ENCODE measurements around the gene CDC14A. TPM values are rescaled to one million over a fixed set of nuclear protein-coding genes. Genes with fewer than 3 reads are reported as not detected.
"Not testable (repeated sequence)": the region's sequence is repeated elsewhere in the genome, so short reads cannot be mapped to it uniquely, and the experiment has no call there.

CDC14A gene
- total RNA-seq, 2 experiments from 2014 or later: 18.9 to 20.2 TPM

DNA sequence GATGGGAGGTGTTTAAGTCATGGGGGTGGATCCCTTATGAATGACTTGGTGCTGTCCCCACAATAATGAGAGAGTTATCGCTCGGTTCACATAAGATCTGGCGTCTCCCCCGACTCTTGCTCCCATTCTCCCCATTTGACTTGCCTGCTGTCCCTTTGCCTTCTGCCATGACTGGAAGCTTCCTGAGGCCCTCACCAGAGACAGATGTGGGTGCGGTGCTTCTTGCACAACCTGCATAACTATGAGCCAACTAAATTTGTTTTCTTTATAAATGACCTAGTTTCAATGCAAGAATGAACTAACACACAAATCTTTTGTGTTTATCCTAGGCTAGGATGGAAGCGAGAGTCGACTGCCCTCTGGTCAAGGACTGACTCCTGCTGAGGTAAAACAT, 31.2 kb upstream of the CDC14A start:
- DNase-seq: no peak
- H3K4me3 Mint-ChIP-seq: no peak overlapping the region
- H3K27me3 Mint-ChIP-seq: no peaks in the 10 kb centered on the region
- peaks cover 13% of the 10 kb centered on the region for H3K4me1 Mint-ChIP-seq (ENCODE audit: low read depth)
- POLR2A ChIA-PET: no interaction called here
- no peak overlapping the region for H3K27ac Mint-ChIP-seq
- H3K36me3 Mint-ChIP-seq: peaks cover 5% of the 10 kb centered on the region
- H3K9me3 Mint-ChIP-seq: peaks cover 26% of the 10 kb centered on the region
- CTCF ChIA-PET: interaction anchor here (1.1 kb wide), 1 partner anchor 142 kb away, joined by 3 read pairs; no protein-coding TSS in a partner anchor
- intact Hi-C loops (cut with micrococcal nuclease): no loop called here

DNA sequence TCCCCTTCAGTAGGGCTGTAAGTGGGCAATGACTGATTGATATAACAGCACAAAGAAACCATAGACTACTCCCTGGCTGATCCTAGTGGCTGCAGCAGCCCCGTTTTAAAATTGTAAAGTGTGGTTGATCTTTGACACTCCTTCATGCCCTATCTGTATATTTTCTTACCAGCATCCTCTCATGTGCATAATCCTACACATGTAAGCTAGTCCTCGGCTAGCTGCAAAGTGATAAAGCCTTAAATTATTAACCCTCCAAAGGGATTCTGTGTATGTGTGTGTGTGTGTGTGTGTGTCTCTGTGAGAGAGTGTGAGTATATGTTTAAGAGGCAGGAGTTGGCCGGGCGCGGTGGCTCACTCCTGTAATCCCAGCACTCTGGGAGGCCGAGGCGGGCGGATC, 30.8 kb upstream of the CDC14A start:
- CTCF ChIA-PET: interaction anchor here (1.1 kb wide), 1 partner anchor 142 kb away, joined by 3 read pairs; no protein-coding TSS in a partner anchor

DNA sequence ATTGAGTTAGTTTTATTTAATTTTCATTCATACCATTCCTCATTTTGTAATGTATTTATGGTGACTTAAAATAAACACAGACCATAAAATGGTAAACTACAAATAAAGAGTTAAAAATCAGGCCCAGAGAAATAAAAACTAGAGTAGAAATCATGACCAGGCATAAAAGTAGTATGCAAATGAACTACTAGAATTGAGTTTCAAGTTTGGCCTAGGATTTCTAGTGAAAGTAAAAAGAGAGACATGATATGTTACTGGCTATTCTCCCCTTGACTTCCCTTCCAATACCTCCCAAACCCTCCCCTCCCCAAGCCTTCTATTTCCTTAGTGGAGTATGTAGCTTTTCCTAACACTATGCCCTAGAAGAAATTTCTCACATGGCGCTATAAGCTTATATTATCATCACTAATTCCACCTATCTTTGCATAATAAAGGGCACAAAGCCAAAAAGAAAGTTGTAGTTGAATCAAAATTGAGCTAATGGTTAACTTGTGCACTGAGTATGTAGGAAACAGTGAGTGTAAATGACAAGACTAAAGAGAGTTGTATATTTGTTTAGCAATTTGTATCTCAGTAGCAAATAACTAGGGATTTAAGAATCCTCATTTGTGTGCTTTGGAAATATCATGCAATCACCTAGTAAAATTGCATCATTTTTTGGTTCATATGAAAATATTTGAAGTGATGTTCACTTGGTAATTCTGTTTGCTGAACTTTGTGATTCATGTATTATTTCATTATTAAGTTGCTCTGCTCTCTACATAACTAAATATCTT, 29.7 kb upstream of the CDC14A start:
- POLR2A ChIA-PET: no interaction called here
- peak overlapping the region; percentile 42 for H3K27ac Mint-ChIP-seq
- no peak for DNase-seq
- no peaks in the 10 kb centered on the region for H3K27me3 Mint-ChIP-seq
- H3K4me3 Mint-ChIP-seq: no peak overlapping the region
- CTCF ChIA-PET: no interaction called here
- H3K4me1 Mint-ChIP-seq (ENCODE audit: low read depth): peaks cover 13% of the 10 kb centered on the region
- peaks cover 14% of the 10 kb centered on the region for H3K9me3 Mint-ChIP-seq
- intact Hi-C loops (cut with micrococcal nuclease): no loop called here
- peaks cover 3% of the 10 kb centered on the region for H3K36me3 Mint-ChIP-seq

More for the DNA sequence above, 30.8 kb upstream of the CDC14A start:
- Mint-ChIP-seq H3K27ac (no peak overlapping the region), H3K36me3 (peaks cover 5% of the 10 kb centered on the region), H3K27me3 (no peaks in the 10 kb centered on the region), H3K4me3 (no peak overlapping the region), H3K9me3 (peaks cover 23% of the 10 kb centered on the region), H3K4me1 (ENCODE audit: low read depth) (peaks cover 13% of the 10 kb centered on the region)
- DNase-seq: no peak
- POLR2A ChIA-PET: interaction anchor here (0.7 kb wide), 1 partner anchor 72 kb away, joined by 4 read pairs; no protein-coding TSS in a partner anchor
- intact Hi-C loops (cut with micrococcal nuclease): no loop called here

DNA sequence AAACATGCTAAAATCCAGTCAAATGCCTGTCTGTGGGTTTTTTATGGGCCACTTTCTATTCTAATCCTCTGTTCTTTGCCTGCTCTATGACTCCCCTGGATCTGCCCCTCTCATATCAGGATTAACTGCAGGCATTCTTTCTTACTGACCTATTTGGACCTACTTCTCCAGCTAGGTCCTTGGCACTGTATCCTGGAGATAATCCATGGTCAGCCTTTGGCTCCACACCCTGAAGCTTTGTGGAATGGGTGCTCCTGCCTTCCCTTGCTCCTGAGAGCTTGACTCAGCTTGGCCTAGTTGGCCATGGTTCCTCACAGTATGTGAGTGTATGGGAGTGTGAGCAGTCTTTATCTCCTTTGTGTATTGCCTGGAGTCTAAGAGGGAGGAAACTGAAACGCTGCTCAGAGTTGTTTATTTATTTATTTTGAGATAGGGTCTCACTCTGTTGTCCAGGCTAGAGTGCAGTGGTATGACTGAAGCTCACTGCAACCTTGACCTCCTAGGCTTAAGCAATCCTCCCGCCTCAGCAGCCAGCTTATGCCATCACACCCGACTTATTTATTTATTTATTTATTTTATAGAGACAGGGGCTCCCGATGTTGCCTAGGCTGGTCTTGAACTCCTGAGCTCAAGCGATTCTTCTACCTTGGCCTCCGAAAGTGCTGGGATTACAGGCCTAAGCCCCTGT, 28.7 kb upstream of the CDC14A start:
- H3K36me3 Mint-ChIP-seq: peaks cover 3% of the 10 kb centered on the region

DNA sequence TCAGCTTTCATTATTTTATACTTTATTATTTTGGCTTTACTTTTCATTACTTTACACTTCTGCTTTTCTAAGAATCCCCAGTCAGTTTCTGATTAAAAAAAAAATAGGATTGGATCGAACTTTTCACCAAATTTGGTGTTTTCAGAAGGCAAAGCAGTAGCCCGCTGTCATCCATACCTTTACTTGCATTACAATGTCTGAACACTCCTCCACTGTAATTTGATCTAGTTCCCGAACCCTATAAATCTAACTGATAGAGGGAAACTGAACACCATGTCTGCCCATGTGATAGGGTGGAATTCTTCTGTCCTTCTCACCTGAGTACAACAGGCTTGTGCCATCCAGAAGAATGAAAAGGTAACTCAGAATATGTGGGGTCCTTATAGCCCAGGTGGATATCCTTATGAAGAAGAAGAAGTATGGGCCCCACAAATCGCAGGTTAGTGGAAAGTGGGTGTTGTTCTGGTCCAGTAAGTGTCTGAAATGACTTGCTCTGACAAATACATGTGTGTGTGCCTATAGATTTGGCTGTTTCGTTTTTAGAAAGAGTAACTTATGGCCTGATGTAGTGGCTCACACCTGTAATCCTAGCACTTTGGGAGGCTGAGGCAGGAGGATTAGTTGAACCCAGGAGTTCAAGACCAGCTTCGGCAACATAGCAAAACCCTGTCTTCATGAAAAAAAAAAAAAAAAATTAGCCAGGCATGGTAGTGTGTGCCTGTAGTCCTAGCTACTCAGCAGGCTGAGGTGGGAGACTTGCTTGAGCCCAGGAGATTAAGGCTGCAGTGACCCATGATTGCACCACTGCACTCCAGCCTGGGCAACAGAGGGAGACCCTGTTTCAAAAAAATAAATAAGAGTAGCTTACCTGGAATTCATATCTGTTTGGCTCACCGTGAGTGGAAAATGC, 26.6 kb upstream of the CDC14A start:
- intact Hi-C loops (cut with micrococcal nuclease): no loop called here
- H3K9me3 Mint-ChIP-seq: no peaks in the 10 kb centered on the region
- CTCF ChIA-PET: interaction anchor here (0.6 kb wide), 2 partner anchors 79 to 1068 kb away, joined by 3 to 4 read pairs; no protein-coding TSS in a partner anchor
- no peak for DNase-seq
- H3K36me3 Mint-ChIP-seq: no peaks in the 10 kb centered on the region
- H3K4me3 Mint-ChIP-seq: no peak overlapping the region
- H3K4me1 Mint-ChIP-seq (ENCODE audit: low read depth): peaks cover 13% of the 10 kb centered on the region
- no peaks in the 10 kb centered on the region for H3K27me3 Mint-ChIP-seq
- POLR2A ChIA-PET: no interaction called here
- no peak overlapping the region for H3K27ac Mint-ChIP-seq

More for the DNA sequence above, 28.7 kb upstream of the CDC14A start:
- Mint-ChIP-seq H3K9me3 (peaks cover 11% of the 10 kb centered on the region), H3K27me3 (no peaks in the 10 kb centered on the region), H3K4me1 (ENCODE audit: low read depth) (peaks cover 13% of the 10 kb centered on the region), H3K27ac (peak overlapping the region; percentile 35), H3K4me3 (no peak overlapping the region)
- intact Hi-C loops (cut with micrococcal nuclease): no loop called here
- DNase-seq: no peak
- CTCF ChIA-PET: interaction anchor here (0.8 to 1.0 kb wide), 2 partner anchors 14 to 132 kb away, joined by 3 to 4 read pairs; no protein-coding TSS in a partner anchor
- POLR2A ChIA-PET: no interaction called here

DNA sequence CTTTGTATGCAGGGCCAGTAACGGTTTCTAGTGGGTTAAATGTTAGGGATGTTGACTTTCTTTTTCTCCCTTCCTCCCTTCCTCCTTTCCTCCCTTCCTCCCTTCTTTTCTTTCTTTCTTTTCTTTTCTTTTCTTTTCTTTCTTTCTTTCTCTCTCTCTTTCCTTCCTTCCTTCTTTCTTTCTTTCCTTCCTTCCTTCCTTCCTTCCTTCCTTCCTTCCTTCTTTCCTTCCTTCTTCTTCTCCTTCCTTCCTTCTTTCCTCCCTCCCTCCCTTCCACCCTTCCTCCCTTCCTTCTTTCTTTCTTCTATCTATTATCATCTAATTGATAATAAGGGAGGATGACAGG, 26.0 kb upstream of the CDC14A start:
- H3K27ac Mint-ChIP-seq; H3K4me3 Mint-ChIP-seq; intact Hi-C loops (cut with micrococcal nuclease); POLR2A ChIA-PET; H3K36me3 Mint-ChIP-seq; DNase-seq; H3K9me3 Mint-ChIP-seq; H3K27me3 Mint-ChIP-seq: not testable (repeated sequence)
- H3K4me1 Mint-ChIP-seq (ENCODE audit: low read depth): peaks cover 13% of the 10 kb centered on the region
- CTCF ChIA-PET: interaction anchor here (0.6 to 1.5 kb wide), 2 partner anchors 80 to 137 kb away, joined by 3 read pairs; no protein-coding TSS in a partner anchor

DNA sequence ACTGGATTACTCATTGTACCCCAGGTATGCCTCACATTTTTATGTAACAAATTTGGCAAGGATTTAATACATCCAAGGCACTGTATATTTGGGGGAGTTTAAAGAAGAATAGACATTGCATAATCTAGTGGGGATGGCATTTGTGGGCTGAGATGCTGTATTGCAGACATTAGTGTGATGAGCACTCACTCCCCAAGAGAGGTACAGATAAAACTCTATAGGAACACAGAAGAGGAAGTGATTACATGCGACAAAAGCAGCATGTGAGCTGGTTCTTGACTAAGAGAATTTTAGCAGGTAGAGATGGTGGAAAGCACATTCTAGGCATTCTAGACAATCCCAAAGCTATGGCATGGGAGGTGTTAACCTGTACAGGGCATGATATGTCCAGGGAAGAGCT, 24.2 kb upstream of the CDC14A start:
- intact Hi-C loops (cut with micrococcal nuclease): no loop called here
- Mint-ChIP-seq H3K9me3 (no peaks in the 10 kb centered on the region), H3K27ac (no peak overlapping the region), H3K27me3 (no peaks in the 10 kb centered on the region), H3K4me3 (no peak overlapping the region), H3K4me1 (ENCODE audit: low read depth) (peaks cover 5% of the 10 kb centered on the region), H3K36me3 (no peaks in the 10 kb centered on the region)
- ChIA-PET POLR2A (no interaction called here), CTCF (no interaction called here)
- DNase-seq: no peak

DNA sequence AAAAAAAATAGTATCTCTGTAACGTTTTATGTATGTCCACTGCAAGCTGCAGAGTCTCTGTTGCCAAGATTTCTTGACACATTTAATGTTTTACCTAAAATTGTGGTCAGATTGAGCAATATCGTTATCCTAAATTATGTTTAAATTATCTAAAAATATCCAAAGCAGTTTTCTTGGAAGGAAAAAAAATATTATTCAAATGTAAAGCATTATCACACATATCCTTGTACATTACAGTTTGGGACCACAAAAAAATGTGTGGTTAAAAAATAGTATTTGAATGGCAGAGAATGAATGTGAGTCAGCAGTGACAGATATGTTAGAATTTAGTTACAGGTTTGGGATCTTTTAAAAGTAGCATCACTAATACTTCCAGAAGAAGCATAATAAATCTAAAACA, 21.2 kb upstream of the CDC14A start:
- CTCF ChIA-PET; intact Hi-C loops (cut with micrococcal nuclease); POLR2A ChIA-PET; H3K4me1 Mint-ChIP-seq (ENCODE audit: low read depth); H3K27me3 Mint-ChIP-seq; H3K9me3 Mint-ChIP-seq; H3K36me3 Mint-ChIP-seq; DNase-seq; H3K27ac Mint-ChIP-seq; H3K4me3 Mint-ChIP-seq: not testable (repeated sequence)

DNA sequence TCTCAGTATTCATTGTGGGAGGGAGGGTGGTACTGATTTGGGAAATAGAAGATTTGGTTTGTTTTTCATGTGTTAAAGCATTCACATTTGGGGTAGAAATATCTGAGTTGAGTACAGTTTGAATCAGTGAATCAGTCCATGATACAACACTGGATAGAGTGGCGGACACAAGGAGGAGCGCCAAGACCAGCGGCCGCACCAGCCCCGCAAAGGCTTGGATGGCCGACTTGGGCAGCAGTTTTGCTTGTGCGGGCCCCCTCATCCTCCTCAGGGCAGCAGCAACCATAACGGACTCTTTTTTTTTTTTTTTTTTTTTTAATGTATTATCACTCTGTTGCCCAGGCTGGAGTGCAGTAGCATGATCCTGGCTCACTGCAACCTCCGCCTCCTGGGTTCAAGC, 20.0 kb upstream of the CDC14A start:
- H3K27ac Mint-ChIP-seq: no peak overlapping the region
- intact Hi-C loops (cut with micrococcal nuclease): no loop called here
- no peaks in the 10 kb centered on the region for H3K27me3 Mint-ChIP-seq
- no peak overlapping the region for H3K4me3 Mint-ChIP-seq
- POLR2A ChIA-PET: no interaction called here
- CTCF ChIA-PET: no interaction called here
- H3K36me3 Mint-ChIP-seq: no peaks in the 10 kb centered on the region
- DNase-seq: no peak
- no peaks in the 10 kb centered on the region for H3K9me3 Mint-ChIP-seq
- H3K4me1 Mint-ChIP-seq (ENCODE audit: low read depth): no peaks in the 10 kb centered on the region

DNA sequence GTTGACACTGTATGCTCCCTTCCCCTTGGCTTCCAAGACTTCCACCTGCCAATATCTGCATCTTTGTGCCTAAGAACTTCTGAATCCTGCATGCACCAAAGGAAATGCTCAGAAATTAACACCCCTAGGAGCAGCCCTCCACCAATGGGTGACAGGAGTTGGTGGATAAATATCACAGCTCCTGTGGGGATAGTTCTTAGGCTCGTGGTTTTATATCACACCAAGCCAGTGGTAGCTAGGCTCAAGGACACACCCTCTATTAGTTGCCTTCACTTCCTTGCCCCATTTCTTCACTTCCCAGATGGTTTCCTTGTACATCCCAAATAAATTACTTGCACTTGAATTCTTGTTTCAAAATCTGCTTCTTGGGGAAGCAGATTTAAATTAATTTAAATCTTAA, 16.9 kb upstream of the CDC14A start:
- H3K27ac Mint-ChIP-seq: no peak overlapping the region
- H3K4me3 Mint-ChIP-seq: no peak overlapping the region
- no peaks in the 10 kb centered on the region for H3K36me3 Mint-ChIP-seq
- no peaks in the 10 kb centered on the region for H3K4me1 Mint-ChIP-seq (ENCODE audit: low read depth)
- ChIA-PET POLR2A (no interaction called here), CTCF (no interaction called here)
- DNase-seq: no peak
- H3K27me3 Mint-ChIP-seq: no peaks in the 10 kb centered on the region
- intact Hi-C loops (cut with micrococcal nuclease): no loop called here
- H3K9me3 Mint-ChIP-seq: no peaks in the 10 kb centered on the region

DNA sequence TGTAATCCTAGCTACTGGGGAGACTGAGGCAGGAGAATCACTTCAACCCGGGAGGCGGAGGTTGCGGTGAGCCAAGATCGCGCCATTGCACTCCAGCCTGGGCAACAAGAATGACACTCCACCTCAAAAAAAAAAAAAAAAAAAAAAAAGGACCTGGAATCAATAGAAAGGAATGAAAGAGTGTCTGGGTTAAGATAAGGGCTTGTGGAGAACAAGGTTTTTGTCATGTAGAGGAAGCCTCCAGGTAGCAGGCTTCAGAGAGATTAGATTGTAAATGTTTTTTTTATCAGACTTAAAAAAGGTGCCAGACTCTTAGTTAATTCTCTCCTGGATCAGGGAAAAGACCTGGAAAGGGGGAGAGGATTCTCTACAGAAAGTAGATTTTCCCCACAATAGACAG, 14.4 kb upstream of the CDC14A start:
- intact Hi-C loops (cut with micrococcal nuclease); H3K4me3 Mint-ChIP-seq; H3K27ac Mint-ChIP-seq; H3K9me3 Mint-ChIP-seq; H3K4me1 Mint-ChIP-seq (ENCODE audit: low read depth); H3K36me3 Mint-ChIP-seq; CTCF ChIA-PET; DNase-seq; POLR2A ChIA-PET; H3K27me3 Mint-ChIP-seq: not testable (repeated sequence)

DNA sequence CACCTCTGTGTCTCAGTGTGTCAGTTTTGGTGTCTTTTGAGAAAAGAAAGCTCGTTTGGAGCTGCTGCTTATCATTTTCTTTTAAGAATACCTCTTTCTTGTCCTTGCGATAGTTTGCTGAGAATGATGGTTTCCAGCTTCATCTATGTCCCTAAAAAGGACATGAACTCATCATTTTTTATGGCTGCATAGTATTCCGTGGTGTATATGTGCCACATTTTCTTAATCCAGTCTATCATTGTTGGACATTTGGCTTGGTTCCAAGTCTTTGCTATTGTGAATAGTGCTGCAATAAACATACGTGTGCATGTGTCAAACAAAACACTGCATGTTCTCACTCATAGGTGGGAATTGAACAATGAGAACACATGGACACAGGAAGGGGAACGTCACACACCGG, 12.6 kb upstream of the CDC14A start:
- H3K27me3 Mint-ChIP-seq; H3K4me3 Mint-ChIP-seq; H3K27ac Mint-ChIP-seq; H3K36me3 Mint-ChIP-seq; intact Hi-C loops (cut with micrococcal nuclease); POLR2A ChIA-PET; CTCF ChIA-PET; H3K9me3 Mint-ChIP-seq; DNase-seq; H3K4me1 Mint-ChIP-seq (ENCODE audit: low read depth): not testable (repeated sequence)
